ENCODE results near the gene TRIM71.
"Not testable (repeated sequence)": the region's sequence is repeated elsewhere in the genome, so short reads cannot be mapped to it uniquely, and the experiment has no call there.

TRIM71 gene

GRCh38 chr3:32819551-32820348, 2.0 kb downstream of the TRIM71 start:
- DNase-seq (ENCODE audit: low spot score), result no peak

- DNase-seq (ENCODE audit: low spot score), result no peak
Observed at GRCh38 chr3:32820430-32820829, 2.6 kb downstream of the TRIM71 start.

GRCh38 chr3:32820971-32821685, 3.3 kb downstream of the TRIM71 start:
- DNase-seq (ENCODE audit: low spot score), result no peak

GRCh38 chr3:32821686-32822296, 4.0 kb downstream of the TRIM71 start:
- DNase-seq (ENCODE audit: low spot score), result no peak

GRCh38 chr3:32822609-32823498, 5.1 kb downstream of the TRIM71 start:
- no peak for DNase-seq (ENCODE audit: low spot score)

- not testable (repeated sequence) for DNase-seq (ENCODE audit: low spot score)
Observed at GRCh38 chr3:32823641-32824184, 5.9 kb downstream of the TRIM71 start.

- DNase-seq (ENCODE audit: low spot score), result no peak
Observed at GRCh38 chr3:32825601-32826375, 8.0 kb downstream of the TRIM71 start.

- no peak for DNase-seq (ENCODE audit: low spot score)
Observed at GRCh38 chr3:32831062-32831461, 13.3 kb downstream of the TRIM71 start.

GRCh38 chr3:32831791-32832190, 14.0 kb downstream of the TRIM71 start:
- no peak for DNase-seq (ENCODE audit: low spot score)

GRCh38 chr3:32832193-32832592, 14.4 kb downstream of the TRIM71 start:
- no peak for DNase-seq (ENCODE audit: low spot score)

- DNase-seq (ENCODE audit: low spot score), result no peak
Observed at GRCh38 chr3:32835049-32835371, 17.2 kb downstream of the TRIM71 start.

- no peak for DNase-seq (ENCODE audit: low spot score)
Observed at GRCh38 chr3:32835961-32836360, 18.2 kb downstream of the TRIM71 start.

GRCh38 chr3:32836601-32837000, 18.8 kb downstream of the TRIM71 start:
- DNase-seq (ENCODE audit: low spot score), result no peak

GRCh38 chr3:32837366-32837765, 19.6 kb downstream of the TRIM71 start:
- no peak for DNase-seq (ENCODE audit: low spot score)

- DNase-seq (ENCODE audit: low spot score), result no peak
Observed at GRCh38 chr3:32837789-32838188, 20.0 kb downstream of the TRIM71 start.

- no peak for DNase-seq (ENCODE audit: low spot score)
Observed at GRCh38 chr3:32839714-32840085, 21.9 kb downstream of the TRIM71 start.

- no peak for DNase-seq (ENCODE audit: low spot score)
Observed at GRCh38 chr3:32840086-32840841, 22.5 kb downstream of the TRIM71 start.

GRCh38 chr3:32841341-32841740, 23.5 kb downstream of the TRIM71 start:
- no peak for DNase-seq (ENCODE audit: low spot score)

GRCh38 chr3:32841867-32842470, 24.2 kb downstream of the TRIM71 start:
- DNase-seq (ENCODE audit: low spot score), result no peak

GRCh38 chr3:32842531-32842931, 24.7 kb downstream of the TRIM71 start:
- DNase-seq (ENCODE audit: low spot score), result no peak

Data from activated CD4-positive, alpha-beta T cell treated with anti-CD3 and anti-CD28 coated beads, Interleukin-2, Interleukin-4, amounts not matched to agents 100 ng/mL and 50 ng/mL, durations not matched to agents 16 hours and 8 hours (primary cell).